Psoas muscle (tissue), 8 donors: ENCODE data around the gene ST8SIA5. TPM values are rescaled to one million over a fixed set of nuclear protein-coding genes. Genes with fewer than 3 reads are reported as not detected.

Source experiments
- ATAC-seq, 4 donors: fragments of 200-7000 bp; cut with Tn5 transposase; one replicate each; pipeline ENCODE4 v1.9.1; 2020; ENCODE audit warnings: moderate library complexity in 3 of 4, mild to moderate bottlenecking in 2 of 4
- DNase-seq, 2 donors: peaks; one replicate each; pipeline ENCODE4 v3.0.0-alpha.2; 2020
- H3K27ac ChIP-seq: fragments of 200-600 bp; one replicate; pipeline ENCODE4 v1.8.0; 2022
- H3K27me3 ChIP-seq, 3 donors: fragments of 200-600 bp in 1 of 3; one replicate each; pipeline versions ENCODE4 v1.6.1 to v1.8.0; 2013 to 2022; ENCODE audit warnings: low read length in 2 of 3, mild to moderate bottlenecking in 2 of 3, moderate library complexity in 1 of 3; ENCODE audit not compliant: insufficient read depth in 3 of 3
- H3K36me3 ChIP-seq, 2 donors: fragments of 200-600 bp in 1 of 2; one replicate each; pipeline versions ENCODE4 v1.6.1 to v1.8.0; 2013 to 2022; ENCODE audit warnings: low read depth in 1 of 2, mild to moderate bottlenecking in 1 of 2, moderate library complexity in 1 of 2; ENCODE audit not compliant: insufficient read depth in 1 of 2
- H3K4me1 ChIP-seq: fragments of 200-600 bp; one replicate; pipeline ENCODE4 v1.8.0; 2022
- H3K4me3 ChIP-seq: fragments of 200-600 bp; one replicate; pipeline ENCODE4 v1.8.0; 2022; ENCODE audit warnings: mild to moderate bottlenecking
- H3K9me3 ChIP-seq: fragments of 200-600 bp; one replicate; pipeline ENCODE4 v1.8.0; 2022
- WGBS, 3 donors: extraction: QIAGEN DNeasy Blood & Tissue Kit; methylation state at CpG; one replicate each; pipeline versions ENCODE4 v1.1.6 to v1.1.7; 2013; 5-methylcytosine and 5-hydroxymethylcytosine counted together
- intact Hi-C, 2 donors: fragments of 100-400 bp; cut with DNase I; formaldehyde crosslinking; loops; one replicate each; pipeline versions ENCODE4 v1.11.0 to v1.14.2; 2022
- polyA plus RNA-seq, 3 donors: library from polyadenylated mRNA; stranded (reverse); fragments of 200-250 nt; gene quantifications; one replicate each; pipeline ENCODE4 v1.2.3, GENCODE V29; 2013
- total RNA-seq, 4 donors: library from RNA; stranded (reverse); fragmentation: NEBNext Ultra II Directional in 2 of 4; extraction: Animal tissue kit (Norgen Biotek cat#: 25700) in 2 of 4; gene quantifications; one replicate each; pipeline versions ENCODE4 v1.2.1 to v1.2.4, GENCODE V29; 2021 to 2023
- TF ChIP-seq, protein P1 (sequence below): fragments of 200-600 bp; IDR thresholded peaks from one replicate; pipeline ENCODE4 v1.8.0; 2022; ENCODE audit warnings: antibody characterized with exemption
- donor health status: healthy with polysubstance abuse.
- donor health status: DM: no; HTN: no; CAD: no; lungs with moderate emphysema.
- donor health status: Bipolar disorder and iron deficiency.
- donor health status: healthy.
- donor health status: DM: yes; HTN: yes; CAD: no.
- donor health status: DM: no; HTN: no; CAD: no.
- donor health status: DM: no; HTN: no; CAD: no.
- donor health status: DM: yes; HTN: yes; CAD: no.

The ST8SIA5 gene
- total and polyA plus RNA-seq, 7 donors, result 1.8 to 9.9 (median 3.2) TPM

- DNase-seq, result no peak
- Histone ChIP-seq H3K27me3 (no peaks in the 10 kb centered on the region), H3K9me3 (peaks cover 5% of the 10 kb centered on the region), H3K4me3 (no peak overlapping the region), H3K27ac (no peak overlapping the region), H3K36me3 (no peaks in the 10 kb centered on the region), H3K4me1 (no peaks in the 10 kb centered on the region)
- WGBS, 3 donors, result 93 to 95% (median 94%) methylated on average over 3 of the region's 3 CpGs
- intact Hi-C loops, result no loop called here
- TF ChIP-seq, protein P1, sequence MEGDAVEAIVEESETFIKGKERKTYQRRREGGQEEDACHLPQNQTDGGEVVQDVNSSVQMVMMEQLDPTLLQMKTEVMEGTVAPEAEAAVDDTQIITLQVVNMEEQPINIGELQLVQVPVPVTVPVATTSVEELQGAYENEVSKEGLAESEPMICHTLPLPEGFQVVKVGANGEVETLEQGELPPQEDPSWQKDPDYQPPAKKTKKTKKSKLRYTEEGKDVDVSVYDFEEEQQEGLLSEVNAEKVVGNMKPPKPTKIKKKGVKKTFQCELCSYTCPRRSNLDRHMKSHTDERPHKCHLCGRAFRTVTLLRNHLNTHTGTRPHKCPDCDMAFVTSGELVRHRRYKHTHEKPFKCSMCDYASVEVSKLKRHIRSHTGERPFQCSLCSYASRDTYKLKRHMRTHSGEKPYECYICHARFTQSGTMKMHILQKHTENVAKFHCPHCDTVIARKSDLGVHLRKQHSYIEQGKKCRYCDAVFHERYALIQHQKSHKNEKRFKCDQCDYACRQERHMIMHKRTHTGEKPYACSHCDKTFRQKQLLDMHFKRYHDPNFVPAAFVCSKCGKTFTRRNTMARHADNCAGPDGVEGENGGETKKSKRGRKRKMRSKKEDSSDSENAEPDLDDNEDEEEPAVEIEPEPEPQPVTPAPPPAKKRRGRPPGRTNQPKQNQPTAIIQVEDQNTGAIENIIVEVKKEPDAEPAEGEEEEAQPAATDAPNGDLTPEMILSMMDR, result no peak
- no peak for ATAC-seq
These were observed 31.5 kb downstream of the ST8SIA5 start for GRCh38 chr18:46725310-46725709.

- 84 to 90% (median 90%) methylated on average over 4 of the region's 4 CpGs for WGBS, 3 donors
- ATAC-seq (no peak), DNase-seq (no peak)
- H3K36me3 ChIP-seq, result no peaks in the 10 kb centered on the region
- no peaks in the 10 kb centered on the region for H3K27me3 ChIP-seq
- TF ChIP-seq, protein P1, result no peak
- no peaks in the 10 kb centered on the region for H3K9me3 ChIP-seq
- intact Hi-C loops, result no loop called here
- peaks cover 11% of the 10 kb centered on the region for H3K4me1 ChIP-seq
- no peak overlapping the region for H3K27ac ChIP-seq
- no peak overlapping the region for H3K4me3 ChIP-seq
These were observed 32.9 kb downstream of the ST8SIA5 start for GRCh38 chr18:46723856-46724415.

- no peak for DNase-seq
- H3K36me3 ChIP-seq, result no peaks in the 10 kb centered on the region
- TF ChIP-seq, protein P1, result no peak
- no peaks in the 10 kb centered on the region for H3K27me3 ChIP-seq
- H3K4me1 ChIP-seq, result peaks cover 18% of the 10 kb centered on the region
- H3K4me3 ChIP-seq, result no peak overlapping the region
- intact Hi-C loops, result no loop called here
- no peak for ATAC-seq
- no peak overlapping the region for H3K27ac ChIP-seq
- WGBS, 3 donors, result 83 to 87% (median 84%) methylated on average over 5 of the region's 5 CpGs
- no peaks in the 10 kb centered on the region for H3K9me3 ChIP-seq
These were observed 34.8 kb downstream of the ST8SIA5 start for GRCh38 chr18:46722051-46722450.

DNA sequence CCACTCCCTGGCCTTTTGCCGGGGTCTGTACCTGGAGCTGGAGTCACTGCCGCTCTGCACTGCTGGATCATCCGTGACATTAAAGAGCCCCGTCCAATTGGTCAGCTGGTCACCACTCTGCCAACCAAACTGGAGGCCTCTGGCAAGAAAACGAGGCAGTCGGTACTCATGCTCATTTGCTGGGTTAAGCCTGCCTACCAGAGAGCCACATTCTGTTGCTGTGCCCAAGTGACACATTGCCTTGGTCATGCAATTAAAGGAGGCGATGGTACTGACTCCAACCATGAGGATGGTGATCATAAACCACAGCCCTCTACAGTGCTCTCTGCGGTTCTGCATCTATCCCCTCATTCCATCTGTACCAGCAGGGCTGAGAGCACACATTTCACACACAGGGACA is 35.5 kb downstream of the ST8SIA5 start:
- DNase-seq, result no peak
- ATAC-seq, result peak in 2 of 4 donors; percentile 27 to 42
- Histone ChIP-seq H3K4me3 (no peak overlapping the region), H3K27me3 (no peaks in the 10 kb centered on the region), H3K9me3 (no peaks in the 10 kb centered on the region), H3K36me3 (no peaks in the 10 kb centered on the region), H3K27ac (no peak overlapping the region), H3K4me1 (peaks cover 18% of the 10 kb centered on the region)
- TF ChIP-seq, protein P1, result no peak
- WGBS, 3 donors, result 41 to 49% (median 47%) methylated on average over 8 of the region's 8 CpGs
- intact Hi-C loops, result no loop called here

GRCh38 chr18:46720521-46720920 is 36.3 kb downstream of the ST8SIA5 start:
- H3K4me3 ChIP-seq, result no peak overlapping the region
- H3K27me3 ChIP-seq, result no peaks in the 10 kb centered on the region
- TF ChIP-seq, protein P1, result no peak
- no peak overlapping the region for H3K27ac ChIP-seq
- H3K9me3 ChIP-seq, result no peaks in the 10 kb centered on the region
- no peak for ATAC-seq
- H3K36me3 ChIP-seq, result no peaks in the 10 kb centered on the region
- no peak for DNase-seq
- 94 to 96% (median 96%) methylated on average over 3 of the region's 3 CpGs for WGBS, 3 donors
- peaks cover 18% of the 10 kb centered on the region for H3K4me1 ChIP-seq
- intact Hi-C loops, result no loop called here
